CD1c-positive myeloid dendritic cell (primary cell): ENCODE measurements around the gene PPAT.
A peak's percentile ranks its signal among the peaks of the same experiment; 100 is the strongest.
"Not testable (repeated sequence)": the region's sequence is repeated elsewhere in the genome, so short reads cannot be mapped to it uniquely, and the experiment has no call there.

Experiments used
- DNase-seq: peaks from one replicate; pipeline ENCODE4 v3.0.0-alpha.2; 2016; ENCODE audit errors: extremely low spot score

The PPAT gene

GRCh38 chr4:56435140-56435926 lies at the start of gene PPAT:
TSS of gene PPAT (minus strand) at chr4:56435615. CDS start at chr4:56435477, 138 bp downstream.
- peak; percentile 98 for DNase-seq

- DNase-seq: no peak
These were observed 45.3 kb upstream of the PPAT start for GRCh38 chr4:56480691-56481090.

GRCh38 chr4:56477192-56477702 lies 41.8 kb upstream of the PPAT start:
- DNase-seq: no peak

- DNase-seq: no peak
These were observed 40.5 kb upstream of the PPAT start for GRCh38 chr4:56475917-56476316.

DNA sequence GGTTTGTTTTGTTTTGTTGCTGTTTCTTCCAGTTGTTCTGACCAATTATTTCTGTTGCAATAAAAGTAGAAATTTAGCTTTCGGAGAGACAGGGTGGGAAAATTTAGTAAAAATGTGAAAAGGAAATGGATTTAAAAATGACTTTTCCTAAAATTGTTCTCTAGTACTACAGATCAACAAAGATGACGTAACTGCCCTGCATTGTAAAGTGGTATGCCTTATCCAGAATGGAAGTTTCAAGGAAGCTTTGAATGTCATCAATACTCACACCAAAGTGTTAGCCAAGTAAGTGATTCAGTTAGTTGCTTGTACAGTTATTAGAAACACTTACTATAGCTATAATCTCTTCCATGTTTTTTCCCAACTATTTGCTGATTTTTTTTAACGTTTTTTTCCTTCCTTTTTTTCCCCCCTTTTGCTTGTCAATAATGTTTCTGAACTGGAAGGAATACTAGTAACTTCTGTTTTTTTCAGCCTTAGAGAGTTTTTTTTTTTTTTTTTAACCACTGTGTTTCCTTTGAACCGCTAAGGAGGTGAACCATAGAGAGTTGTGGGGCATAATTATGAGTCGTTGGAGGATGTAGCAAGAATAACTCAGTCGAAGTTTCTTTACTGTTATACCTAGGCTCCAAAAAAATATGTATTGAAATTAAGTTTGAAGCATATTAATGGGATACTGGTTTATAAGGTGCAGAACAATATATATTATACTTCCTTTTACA lies 34.2 kb upstream of the PPAT start:
- no peak for DNase-seq

- DNase-seq: no peak
These were observed 32.6 kb upstream of the PPAT start for GRCh38 chr4:56468097-56468422.

DNA sequence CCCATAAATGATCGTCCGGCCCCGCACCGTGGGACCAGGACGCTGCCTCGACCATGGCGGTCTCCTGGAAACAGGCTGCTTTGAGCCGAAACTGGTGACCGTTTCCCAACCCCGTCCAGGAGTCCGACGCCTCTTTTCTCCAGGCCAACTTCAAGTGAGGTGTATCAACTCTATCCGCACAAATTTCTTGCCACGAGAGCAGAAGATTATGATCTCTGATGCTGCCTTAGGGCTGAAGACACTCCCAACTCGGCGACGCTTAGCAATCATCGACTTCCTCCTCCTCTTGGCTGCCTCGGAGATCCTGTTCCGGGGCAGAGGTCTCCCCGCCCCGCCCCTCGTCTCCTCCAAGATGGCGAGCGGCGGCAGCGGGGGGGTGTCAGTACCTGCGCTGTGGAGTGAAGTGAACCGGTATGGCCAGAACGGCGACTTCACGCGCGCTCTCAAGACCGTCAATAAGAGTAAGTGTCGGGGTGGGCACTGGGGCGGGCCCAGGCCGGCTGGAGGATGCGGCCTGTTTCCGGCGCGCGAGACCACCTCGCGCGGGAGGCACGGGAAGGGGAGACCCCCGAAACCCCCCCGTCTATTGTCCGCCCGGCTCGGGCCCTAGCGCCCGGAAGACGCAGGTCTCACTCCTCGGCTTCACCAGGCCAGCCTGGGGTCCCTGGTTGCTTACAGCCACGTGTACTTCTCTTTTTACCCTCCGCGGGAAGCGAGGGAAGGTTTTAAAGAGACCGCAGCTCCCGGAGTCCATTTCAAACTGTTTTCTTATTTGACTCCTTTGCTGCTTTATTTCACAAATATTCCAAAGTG lies 32.1 kb upstream of the PPAT start, which contains the start of gene SRP72:
TSS of gene SRP72 (plus strand) at position 334 of the 813 bp plus-strand sequence. CDS start at position 353, 19 bp downstream.
- peak; percentile 93 for DNase-seq

DNA sequence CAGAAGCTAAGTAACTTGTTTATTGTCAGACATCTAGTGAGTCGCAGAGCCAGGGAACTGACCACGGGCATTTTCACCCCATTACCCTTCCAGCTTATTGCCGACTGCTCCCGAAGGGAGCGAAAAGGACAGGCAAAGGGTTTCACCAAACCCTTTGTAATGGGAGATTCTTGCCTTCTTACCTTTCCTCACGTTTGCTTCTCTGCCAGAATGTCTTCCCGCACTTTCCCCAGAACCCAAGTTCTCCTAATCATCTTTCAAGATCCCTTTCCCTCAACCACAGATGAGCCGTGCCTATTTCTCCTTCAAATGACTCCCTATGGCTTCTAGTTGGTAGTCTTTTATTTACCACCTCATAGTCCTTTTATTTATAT lies 31.5 kb upstream of the PPAT start:
- DNase-seq: no peak

DNA sequence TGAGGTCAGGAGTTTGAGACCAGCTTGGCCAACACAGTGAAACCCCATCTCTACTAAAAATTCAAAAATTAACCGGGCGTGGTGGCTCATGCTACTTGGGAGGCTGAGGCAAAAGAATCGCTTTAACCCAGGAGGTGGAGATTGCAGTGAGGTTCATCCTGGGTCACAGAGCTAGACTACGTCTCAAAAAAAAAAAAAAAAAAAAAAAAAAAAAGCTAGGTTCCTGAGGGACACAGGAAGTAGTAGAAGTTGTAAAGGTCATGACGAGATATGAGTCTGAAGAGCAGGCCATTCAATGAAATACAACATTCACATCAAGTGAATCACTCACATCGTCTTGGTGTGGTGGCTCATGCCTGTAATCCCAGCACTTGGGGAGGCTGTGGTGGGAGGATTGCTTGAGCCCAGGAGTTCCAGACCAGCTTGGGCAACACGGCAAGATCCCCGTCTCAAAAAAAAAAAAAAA lies 30.9 kb upstream of the PPAT start:
- DNase-seq: peak; percentile 16

- DNase-seq: no peak
These were observed 30.3 kb upstream of the PPAT start for GRCh38 chr4:56465599-56466295.

DNA sequence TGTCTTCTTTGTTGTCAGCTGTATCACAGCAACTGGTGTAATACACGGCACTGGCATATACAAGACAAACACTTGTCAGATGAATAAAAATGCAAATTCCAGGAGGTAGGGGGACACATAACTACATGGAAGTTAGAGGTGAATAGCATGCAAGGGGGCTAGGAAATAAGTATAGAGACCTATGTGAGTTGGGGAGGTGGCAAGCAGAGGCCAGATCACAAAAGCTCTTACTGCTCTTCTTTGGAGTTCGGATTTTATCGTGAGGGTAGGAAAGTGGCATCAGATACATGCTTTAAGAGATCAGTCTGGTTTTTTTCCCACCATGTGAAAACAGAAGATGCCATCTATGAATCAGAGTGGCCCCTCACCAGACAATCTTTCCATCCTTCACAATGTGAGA lies 29.2 kb upstream of the PPAT start:
- DNase-seq: no peak

GRCh38 chr4:56463711-56464110 lies 28.3 kb upstream of the PPAT start:
- DNase-seq: no peak

GRCh38 chr4:56462157-56462556 lies 26.7 kb upstream of the PPAT start:
- no peak for DNase-seq

- DNase-seq: no peak
These were observed 24.7 kb upstream of the PPAT start for GRCh38 chr4:56460085-56460484.

DNA sequence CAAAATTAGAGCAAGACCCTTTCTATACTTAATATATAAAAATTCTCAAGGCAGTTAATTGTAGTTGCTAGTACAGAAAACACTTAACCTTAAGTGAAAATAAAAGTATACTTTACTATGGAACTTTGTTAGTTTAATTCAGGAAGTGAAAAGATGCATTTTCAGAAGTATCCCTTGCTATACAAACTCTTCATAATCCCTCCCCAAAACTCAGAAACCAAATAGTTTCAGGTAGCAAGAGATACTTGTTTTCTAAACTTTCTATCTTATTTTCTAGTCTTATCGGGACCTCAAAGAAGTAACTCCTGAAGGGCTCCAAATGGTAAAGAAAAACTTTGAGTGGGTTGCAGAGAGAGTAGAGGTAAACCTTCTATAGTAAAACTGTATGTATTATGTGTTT lies 14.9 kb upstream of the PPAT start:
- DNase-seq: no peak

- not testable (repeated sequence) for DNase-seq
These were observed 14.1 kb upstream of the PPAT start for GRCh38 chr4:56449475-56449874.

DNA sequence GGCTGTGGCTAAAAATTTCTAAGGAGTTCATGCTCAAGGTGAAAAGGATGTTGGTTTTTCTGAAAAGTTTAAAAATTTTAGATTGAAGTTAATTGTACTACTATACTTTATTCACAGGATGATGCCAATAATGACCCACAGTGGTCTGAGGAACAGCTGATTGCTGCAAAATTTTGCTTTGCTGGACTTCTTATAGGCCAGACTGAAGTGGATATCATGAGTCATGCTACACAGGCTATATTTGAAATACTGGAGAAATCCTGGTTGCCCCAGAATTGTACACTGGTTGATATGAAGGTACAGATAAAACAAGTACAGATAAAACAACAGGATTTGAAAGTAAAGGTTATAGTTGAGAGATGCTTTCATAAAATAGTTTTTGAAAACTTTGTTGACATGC lies 12.9 kb upstream of the PPAT start:
- no peak for DNase-seq

- no peak for DNase-seq
These were observed 10.3 kb upstream of the PPAT start for GRCh38 chr4:56445699-56446098.

DNA sequence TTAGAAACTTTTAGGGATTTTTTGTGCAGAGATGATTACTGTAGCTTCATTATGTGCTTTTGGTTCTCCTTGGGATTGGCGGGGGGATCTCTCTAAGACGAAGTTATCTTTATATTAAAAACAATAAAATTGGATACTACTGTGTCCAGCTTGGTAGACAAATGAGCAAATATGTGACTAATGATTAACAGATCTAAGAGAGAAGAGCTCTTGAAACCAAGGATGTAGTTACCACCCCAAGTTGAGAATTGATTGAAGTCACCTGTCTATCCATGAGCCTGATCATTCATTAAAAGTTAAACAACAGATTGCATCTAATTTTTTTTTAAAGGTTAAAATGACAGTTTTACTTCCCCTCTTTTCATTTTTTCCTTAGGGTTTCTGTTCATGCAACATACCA lies 9.3 kb upstream of the PPAT start:
- no peak for DNase-seq

- no peak for DNase-seq
These were observed 5.6 kb upstream of the PPAT start for GRCh38 chr4:56440983-56441382.

DNA sequence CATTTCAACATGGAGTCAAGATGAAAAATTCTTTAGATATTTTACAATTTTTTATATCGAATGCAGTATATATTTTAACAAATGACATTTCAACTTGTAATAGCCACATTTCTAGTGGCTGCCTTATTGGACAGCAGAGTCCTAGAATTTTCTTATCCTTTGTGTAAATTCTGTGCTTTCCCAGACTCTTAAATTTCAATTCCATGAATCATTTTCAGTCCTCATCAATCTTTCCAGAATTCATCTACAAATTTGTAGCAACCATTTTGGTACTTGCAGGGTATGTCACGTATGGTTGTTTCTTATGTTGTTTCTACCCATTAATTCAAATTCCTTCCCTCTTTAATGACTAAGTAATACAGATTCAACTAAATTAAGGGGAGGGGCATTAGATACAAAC lies 3.4 kb upstream of the PPAT start:
- DNase-seq: no peak
